HG03457 (cell line): ENCODE results near the gene B9D1.
"Not testable (repeated sequence)": the region's sequence is repeated elsewhere in the genome, so short reads cannot be mapped to it uniquely, and the experiment has no call there.

ENCODE experiments used
- ATAC-seq: cut with Tn5 transposase; IDR thresholded peaks from one replicate; pipeline ENCODE4 v1.9.1; 2021; ENCODE audit warnings: moderate number of reproducible peaks; ENCODE audit not compliant: unreplicated experiment

The B9D1 gene

DNA sequence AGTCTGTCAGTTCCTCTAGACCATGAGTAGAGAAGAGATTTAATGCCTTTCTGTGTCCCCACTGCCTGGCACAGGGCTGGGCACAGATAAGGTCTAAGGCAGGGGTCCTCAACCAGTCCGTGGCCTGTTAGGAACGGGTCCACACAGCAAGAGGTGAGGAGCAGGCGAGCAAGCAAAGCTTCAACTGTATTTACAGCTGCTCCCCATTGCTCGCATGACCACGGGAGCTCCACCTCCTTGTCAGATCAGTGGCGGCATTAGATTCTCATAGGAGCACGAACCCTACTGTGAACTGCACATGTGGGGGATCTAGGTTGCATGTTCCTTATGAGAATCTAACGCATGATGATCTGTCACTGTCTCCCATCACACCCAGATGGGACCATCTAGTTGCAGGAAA is 1.8 kb downstream of the B9D1 start:
- no peak for ATAC-seq

DNA sequence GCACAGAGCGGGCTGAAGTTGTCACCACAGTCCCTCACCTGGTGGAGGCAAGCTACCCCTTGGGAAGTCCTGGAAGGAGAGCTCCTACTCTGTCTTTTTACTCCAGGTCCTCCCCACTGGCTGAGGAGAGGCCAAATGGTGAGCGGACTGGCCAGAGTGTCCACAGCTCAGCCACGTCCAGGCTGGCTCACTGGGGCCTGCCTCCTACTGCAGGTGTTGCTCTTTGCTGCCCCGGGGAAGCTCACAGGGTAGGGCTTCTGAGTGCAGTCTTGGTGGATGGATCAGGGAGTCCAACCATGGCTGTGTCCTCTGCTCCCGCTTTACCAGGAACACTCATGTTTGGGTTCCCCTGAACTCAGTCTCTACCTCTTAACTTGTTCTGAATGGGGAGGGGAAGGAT is 2.7 kb downstream of the B9D1 start:
- no peak for ATAC-seq

DNA sequence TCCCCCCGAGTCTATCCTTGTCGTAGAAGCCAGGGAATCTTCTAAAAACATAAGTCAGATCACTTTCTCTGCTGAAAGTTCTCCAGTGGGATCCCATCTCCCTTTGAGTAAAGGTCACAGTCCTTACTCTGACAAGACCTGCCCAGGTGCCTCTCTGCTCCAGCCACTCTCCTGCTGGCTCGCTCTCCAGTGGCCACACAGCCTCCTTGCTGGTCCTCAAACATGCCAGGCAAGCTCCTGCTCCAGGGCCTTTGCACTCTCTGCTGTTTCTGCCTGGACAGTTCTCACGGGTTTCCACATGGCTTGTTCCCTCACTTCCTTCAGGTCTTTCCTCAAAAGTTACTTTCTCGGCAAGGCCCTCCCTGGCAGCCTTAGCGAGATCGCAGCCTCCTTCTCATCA is 3.4 kb downstream of the B9D1 start:
- ATAC-seq = no peak

DNA sequence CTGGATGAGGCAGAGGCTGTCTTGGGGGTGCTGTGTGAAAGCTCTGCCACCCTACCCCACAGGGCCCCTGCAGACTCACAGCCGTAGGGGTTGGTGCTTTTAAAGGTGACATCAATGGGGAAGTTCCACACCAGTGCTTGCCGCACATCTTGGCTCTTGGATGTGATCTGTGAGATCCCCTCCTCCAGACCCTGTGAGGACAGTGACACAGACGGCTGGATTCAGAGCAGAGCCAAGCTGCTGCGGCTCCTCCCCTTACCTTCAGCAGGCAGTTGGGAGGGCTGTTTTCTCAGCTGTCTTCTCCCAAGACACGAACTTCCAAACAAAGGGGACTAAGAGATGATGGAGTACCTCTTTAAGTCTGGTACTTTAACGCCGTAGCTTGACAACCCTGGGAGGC is 4.8 kb downstream of the B9D1 start:
- ATAC-seq = no peak

GRCh38 chr17:19357351-19357750 is 5.2 kb downstream of the B9D1 start:
- no peak for ATAC-seq

GRCh38 chr17:19354748-19355147 is 7.8 kb downstream of the B9D1 start:
- ATAC-seq = no peak

DNA sequence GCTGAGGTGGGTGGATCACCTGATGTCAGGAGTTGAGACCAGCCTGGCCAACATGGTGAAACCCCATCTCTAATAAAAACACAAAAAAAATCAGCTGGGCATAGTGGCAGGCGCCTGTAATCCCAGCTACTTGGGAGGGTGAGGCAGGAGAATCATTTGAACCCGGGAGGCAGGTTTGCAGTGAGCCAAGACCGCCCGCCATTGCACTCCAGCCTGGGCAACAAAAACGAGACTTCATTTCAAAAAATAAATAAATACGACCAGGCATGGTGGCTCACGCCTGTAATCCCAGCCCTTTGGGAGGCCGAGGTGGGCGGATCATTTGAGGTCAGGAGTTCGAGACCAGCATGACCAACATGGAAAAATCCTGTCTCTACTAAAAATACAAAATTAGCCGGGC is 9.1 kb downstream of the B9D1 start:
- not testable (repeated sequence) for ATAC-seq

DNA sequence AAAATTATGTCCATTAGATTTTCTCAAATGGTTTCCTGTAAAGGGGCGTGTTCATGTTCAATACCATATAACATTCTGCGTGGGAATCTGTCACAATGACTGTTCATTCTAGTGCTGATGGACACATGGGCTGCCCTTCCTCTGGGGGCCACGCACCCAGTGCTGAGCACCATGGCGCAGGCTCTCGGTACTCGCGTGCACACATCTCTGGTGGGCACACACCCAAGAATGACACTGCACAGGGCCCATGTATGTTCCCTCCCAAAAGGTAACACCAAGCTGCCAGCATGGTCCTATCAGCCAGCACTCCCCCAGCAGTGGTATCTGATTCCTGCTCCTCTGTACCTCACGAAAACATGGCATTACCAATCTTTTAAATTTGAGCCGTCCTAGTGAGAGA is 13.7 kb downstream of the B9D1 start:
- ATAC-seq = no peak

- no peak for ATAC-seq
Measured at GRCh38 chr17:19348081-19348650, 14.4 kb downstream of the B9D1 start.

DNA sequence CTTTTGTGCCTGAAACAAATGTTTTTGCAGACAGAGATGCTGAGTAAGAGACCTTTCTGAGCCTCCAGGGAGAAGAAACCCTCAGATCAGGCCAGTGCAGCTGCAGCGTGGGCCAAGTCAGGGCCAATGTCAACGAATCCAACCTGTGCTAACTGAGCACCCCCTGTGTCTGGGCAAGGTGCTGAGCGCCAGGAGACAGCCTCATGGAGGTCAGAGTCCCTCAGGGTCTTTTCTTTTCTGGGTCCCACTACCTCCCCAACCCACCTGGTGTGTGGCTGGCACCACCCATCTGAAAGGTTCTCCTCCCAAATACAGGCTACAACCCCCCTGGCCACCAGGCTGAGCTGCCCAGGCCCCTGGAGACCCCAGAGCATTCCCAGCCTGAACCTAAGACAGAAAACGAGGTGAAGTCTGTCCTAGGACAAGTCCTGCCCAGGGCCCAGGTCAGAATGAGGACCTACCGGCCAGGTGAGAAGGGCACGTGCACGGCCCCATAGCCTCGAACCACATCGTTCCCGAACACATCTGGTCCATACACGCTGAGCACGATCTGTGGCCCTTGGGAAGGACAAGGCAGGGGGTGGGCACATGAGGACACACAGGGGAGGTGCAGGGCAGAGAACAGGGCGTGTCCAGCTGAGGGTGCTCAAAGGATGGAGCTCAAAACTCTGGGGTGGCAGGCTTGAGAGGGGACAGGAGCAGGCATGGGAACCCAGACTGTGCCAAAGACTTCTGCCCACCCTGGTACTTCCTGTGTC is 15.0 kb downstream of the B9D1 start:
- ATAC-seq = no peak

- no peak for ATAC-seq
Measured at GRCh38 chr17:19346351-19347255, 15.9 kb downstream of the B9D1 start.

DNA sequence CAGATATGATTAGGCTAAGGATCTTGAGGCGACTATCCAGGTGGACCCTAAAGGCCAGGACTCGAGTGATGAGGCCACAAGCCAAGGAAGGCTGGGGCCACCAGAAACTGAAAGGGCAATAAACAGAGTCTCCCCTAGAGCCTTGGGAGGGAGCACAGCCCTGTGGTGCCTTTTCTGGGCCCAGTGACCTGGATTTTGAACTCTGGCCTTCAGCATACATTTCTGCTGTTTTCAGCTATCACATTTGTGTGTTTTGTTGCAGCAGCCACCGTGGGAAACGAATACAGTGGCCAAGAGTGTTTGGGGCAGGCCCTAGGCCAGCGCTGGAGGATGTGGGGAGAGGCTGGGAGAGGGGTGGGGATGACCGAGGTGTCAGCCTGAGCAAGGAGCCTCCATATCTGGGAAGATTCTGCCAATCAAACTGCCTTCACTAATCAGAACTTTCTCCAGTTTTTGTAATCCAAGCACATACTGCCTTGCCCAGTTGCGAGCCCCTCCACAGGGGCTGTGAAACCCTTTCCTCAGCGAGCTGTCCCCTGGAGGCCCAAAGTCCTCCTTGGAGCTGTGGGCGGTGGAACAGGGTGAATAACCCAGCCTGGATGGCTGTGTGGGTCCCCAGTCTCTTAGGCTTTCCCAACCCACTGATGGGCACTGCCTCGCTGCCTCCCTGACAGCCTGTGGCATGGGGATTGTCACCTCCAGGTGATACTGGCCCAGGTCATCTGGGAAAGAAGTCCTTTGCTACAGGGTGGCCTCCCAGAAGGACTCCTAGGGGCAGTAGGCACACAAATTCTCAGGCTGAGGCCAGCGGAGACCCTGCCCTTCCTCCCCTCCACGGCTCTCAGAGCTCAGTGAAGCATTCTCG is 16.8 kb downstream of the B9D1 start:
- ATAC-seq = no peak

GRCh38 chr17:19345067-19345460 is 17.5 kb downstream of the B9D1 start:
- ATAC-seq = no peak

- ATAC-seq = no peak
Measured at GRCh38 chr17:19344311-19345066, 18.0 kb downstream of the B9D1 start.

GRCh38 chr17:19343671-19344151 is 18.8 kb downstream of the B9D1 start:
- ATAC-seq = no peak

- ATAC-seq = no peak
Measured at GRCh38 chr17:19343256-19343630, 19.3 kb downstream of the B9D1 start.

DNA sequence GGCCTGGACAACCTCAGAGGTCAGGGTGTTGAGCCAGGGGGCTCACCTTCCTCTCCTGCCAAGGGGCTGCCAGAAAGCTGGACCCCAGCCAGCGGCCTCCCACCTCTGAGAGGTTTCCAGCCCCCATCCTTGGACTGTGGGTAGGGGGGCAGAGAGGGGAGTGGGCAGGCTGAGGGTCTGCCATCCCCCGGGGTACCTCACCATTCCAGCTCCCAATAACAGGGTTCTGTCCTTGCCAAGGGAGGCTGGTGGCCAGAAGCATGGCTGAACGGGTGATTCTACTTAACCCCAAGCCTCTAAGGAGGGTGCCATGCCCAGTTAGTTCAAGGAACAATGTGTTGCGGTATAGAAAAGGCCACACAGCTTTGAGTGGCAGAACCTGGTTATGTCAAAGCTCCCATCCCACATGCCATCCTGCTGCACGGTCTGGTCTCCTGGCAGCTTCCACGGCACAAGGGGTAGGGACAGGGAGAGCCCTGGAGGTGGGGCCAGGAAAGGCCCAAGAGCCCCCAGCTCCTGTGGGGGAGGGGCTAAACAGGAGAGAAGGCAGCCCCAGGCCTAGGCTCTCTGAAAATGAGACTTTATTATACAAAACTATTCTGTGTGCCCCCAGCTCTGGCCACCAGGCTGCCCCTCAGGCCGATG is 19.8 kb downstream of the B9D1 start:
- ATAC-seq = no peak

GRCh38 chr17:19341641-19342610 is 20.6 kb downstream of the B9D1 start:
- ATAC-seq = no peak
